GM12874 (cell line): Measurements from ENCODE around the gene RAC3.

Source experiments
- CTCF ChIP-seq: IDR thresholded peaks from 2 replicates; pipeline ENCODE4 v1.5.1; 2011; ENCODE audit warnings: low read depth, mild to moderate bottlenecking, control low read depth, low read length, moderate library complexity; ENCODE audit not compliant: insufficient read depth

RAC3 gene

DNA sequence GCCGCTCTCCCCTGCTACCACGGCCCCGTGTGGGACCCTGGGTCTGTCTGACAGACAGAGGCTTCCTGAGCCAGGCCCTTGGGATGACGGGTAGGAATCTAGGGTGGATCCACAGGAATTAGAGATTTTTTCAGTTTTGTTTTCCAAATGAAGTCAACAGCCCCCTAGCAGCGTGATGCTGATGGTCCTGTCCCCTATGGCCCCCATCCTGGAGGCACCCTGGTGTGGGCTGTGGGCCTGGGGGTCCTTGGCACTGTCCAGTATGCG is 24.3 kb upstream of the RAC3 start:
- TF ChIP-seq CTCF, result no peak

GRCh38 chr17:82007495-82008257 is 23.8 kb upstream of the RAC3 start:
- TF ChIP-seq CTCF, result no peak

GRCh38 chr17:82008258-82008940 is 23.1 kb upstream of the RAC3 start:
- no peak for TF ChIP-seq CTCF

DNA sequence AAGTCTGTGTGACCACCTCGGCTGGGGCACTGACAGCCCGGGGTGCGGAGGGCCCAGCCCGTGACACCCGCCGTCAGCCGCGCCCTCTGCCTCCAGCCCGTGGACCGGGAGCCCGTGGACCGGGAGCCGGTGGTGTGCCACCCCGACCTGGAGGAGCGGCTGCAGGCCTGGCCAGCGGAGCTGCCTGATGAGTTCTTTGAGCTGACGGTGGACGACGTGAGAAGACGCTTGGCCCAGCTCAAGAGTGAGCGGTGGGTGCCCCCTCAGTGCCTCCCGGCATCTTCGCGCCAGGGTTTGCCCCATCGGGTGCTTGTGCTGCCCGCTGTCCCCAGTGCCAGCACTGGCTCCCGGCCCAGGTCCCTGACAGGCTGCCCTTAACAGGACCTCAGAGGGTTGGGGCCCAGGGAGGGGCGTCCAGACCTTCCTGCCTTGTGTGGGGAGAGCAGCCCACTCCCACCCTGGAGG is 22.5 kb upstream of the RAC3 start:
- TF ChIP-seq CTCF, result no peak

DNA sequence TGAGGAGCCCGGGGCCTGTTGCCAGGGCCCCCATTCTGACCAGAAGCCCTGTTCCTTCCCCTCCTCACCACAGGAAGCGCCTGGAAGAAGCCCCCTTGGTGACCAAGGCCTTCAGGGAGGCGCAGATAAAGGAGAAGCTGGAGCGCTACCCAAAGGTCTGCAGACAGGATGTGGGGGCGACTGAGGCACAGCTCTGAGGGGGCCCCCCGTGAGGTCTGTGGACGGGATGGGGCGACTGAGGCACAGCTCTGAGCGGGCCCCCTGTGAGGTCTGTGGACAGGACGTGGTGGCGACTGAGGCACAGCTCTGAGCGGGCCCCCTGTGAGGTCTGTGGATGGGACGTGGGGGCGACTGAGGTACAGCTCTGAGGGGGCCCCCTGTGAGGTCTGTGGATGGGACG is 22.1 kb upstream of the RAC3 start:
- no peak for TF ChIP-seq CTCF

- no peak for TF ChIP-seq CTCF
Measured at GRCh38 chr17:82010575-82011525, 20.6 kb upstream of the RAC3 start.

DNA sequence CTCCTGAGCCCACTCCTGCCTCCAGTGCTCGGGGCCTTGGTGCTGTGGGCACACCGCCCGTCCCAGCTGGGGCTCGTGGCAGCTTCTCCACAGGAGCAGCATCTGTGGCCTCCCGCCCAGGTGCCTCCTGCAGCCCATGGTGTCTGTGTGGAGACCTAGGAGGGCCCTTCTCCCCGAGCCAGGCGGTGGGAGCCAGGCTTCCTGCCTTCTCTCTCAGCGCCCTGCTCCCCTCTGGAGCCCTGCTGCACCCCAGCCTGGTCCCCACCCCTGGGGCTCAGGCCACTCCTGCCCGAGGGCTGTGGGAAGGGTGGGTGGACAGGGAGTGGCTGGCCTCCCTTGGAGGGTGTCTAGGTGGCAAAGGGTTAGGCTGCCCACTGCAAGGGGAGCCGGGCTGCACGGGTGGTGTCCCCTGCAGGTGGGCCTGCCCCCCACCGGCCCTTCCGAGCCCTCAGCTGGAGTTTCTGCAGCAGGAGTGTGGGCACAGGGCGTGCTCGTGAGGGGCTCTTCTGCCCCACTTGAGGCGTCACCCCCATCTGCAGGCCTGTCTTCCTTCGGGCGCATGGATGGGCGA is 19.8 kb upstream of the RAC3 start:
- TF ChIP-seq CTCF, result no peak
